22Rv1 (cell line): ENCODE results near the gene ABCA13.

Source experiments
- ZFX ChIP-seq: fragments of 450-650 bp; IDR thresholded peaks from 2 replicates; pipeline ENCODE4 v1.6.1; 2017; ENCODE audit warnings: antibody characterized with exemption, borderline replicate concordance
- TF ChIP-seq, protein P1 (sequence below): fragments of 450-650 bp; IDR thresholded peaks from 2 replicates; pipeline ENCODE4 v1.5.1; 2017; ENCODE audit warnings: mild to moderate bottlenecking

DNA sequence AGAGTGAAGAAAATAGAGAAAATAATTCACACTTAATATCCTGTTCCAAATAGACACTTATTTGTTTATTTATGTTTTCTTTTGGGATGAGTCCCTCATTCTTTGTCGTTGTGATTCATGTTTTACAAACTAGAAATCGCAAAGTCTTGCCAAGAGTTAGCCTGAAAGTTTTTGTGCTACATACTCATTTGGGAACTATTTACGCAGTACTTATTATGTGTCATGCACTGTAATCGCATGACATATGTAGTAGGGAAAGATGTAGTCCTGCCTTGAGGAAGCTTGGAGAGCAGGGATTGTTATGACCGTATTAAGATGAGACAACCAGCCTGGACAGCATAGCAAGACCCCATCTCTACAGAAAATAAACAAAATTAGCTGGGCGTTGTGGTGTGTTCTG is 189.3 kb downstream of the ABCA13 start:
- TF ChIP-seq, protein P1, sequence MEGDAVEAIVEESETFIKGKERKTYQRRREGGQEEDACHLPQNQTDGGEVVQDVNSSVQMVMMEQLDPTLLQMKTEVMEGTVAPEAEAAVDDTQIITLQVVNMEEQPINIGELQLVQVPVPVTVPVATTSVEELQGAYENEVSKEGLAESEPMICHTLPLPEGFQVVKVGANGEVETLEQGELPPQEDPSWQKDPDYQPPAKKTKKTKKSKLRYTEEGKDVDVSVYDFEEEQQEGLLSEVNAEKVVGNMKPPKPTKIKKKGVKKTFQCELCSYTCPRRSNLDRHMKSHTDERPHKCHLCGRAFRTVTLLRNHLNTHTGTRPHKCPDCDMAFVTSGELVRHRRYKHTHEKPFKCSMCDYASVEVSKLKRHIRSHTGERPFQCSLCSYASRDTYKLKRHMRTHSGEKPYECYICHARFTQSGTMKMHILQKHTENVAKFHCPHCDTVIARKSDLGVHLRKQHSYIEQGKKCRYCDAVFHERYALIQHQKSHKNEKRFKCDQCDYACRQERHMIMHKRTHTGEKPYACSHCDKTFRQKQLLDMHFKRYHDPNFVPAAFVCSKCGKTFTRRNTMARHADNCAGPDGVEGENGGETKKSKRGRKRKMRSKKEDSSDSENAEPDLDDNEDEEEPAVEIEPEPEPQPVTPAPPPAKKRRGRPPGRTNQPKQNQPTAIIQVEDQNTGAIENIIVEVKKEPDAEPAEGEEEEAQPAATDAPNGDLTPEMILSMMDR = no peak
- no peak for TF ChIP-seq ZFX
